HG02852 (cell line): Measurements from ENCODE around the gene DDIT3.
"Not testable (repeated sequence)": the region's sequence is repeated elsewhere in the genome, so short reads cannot be mapped to it uniquely, and the experiment has no call there.

ENCODE experiments used
- ATAC-seq: cut with Tn5 transposase; IDR thresholded peaks from one replicate; pipeline ENCODE4 v1.9.1; 2021; ENCODE audit warnings: mild to moderate bottlenecking, moderate library complexity; ENCODE audit not compliant: unreplicated experiment

The DDIT3 gene

GRCh38 chr12:57520053-57520818, at the start of gene DDIT3:
DDIT3 (minus strand) TSS chr12:57520514; CDS start chr12:57517406, 3,108 bp downstream.
- peak; percentile 64 for ATAC-seq

- ATAC-seq: no peak
Observed at GRCh38 chr12:57569858-57570257, 49.5 kb upstream of the DDIT3 start.

- ATAC-seq: no peak
Observed at GRCh38 chr12:57568838-57569237, 48.5 kb upstream of the DDIT3 start.

GRCh38 chr12:57564178-57564740, 43.9 kb upstream of the DDIT3 start:
- no peak for ATAC-seq

- no peak for ATAC-seq
Observed at GRCh38 chr12:57563358-57563757, 43.0 kb upstream of the DDIT3 start.

- ATAC-seq: not testable (repeated sequence)
Observed at GRCh38 chr12:57561117-57561516, 40.8 kb upstream of the DDIT3 start.

GRCh38 chr12:57560516-57560915, 40.2 kb upstream of the DDIT3 start:
- ATAC-seq: no peak

GRCh38 chr12:57558864-57559263, 38.5 kb upstream of the DDIT3 start:
- ATAC-seq: no peak

GRCh38 chr12:57554897-57555296, 34.6 kb upstream of the DDIT3 start:
- no peak for ATAC-seq

- no peak for ATAC-seq
Observed at GRCh38 chr12:57554453-57554852, 34.1 kb upstream of the DDIT3 start.

GRCh38 chr12:57553343-57554202, 33.3 kb upstream of the DDIT3 start:
- ATAC-seq: no peak

- no peak for ATAC-seq
Observed at GRCh38 chr12:57552835-57553313, 32.6 kb upstream of the DDIT3 start.

- ATAC-seq: no peak
Observed at GRCh38 chr12:57552306-57552651, 32.0 kb upstream of the DDIT3 start.

GRCh38 chr12:57551637-57552305, 31.5 kb upstream of the DDIT3 start:
- no peak for ATAC-seq

- ATAC-seq: no peak
Observed at GRCh38 chr12:57550641-57551549, 30.6 kb upstream of the DDIT3 start.

GRCh38 chr12:57549909-57550640, 29.8 kb upstream of the DDIT3 start, which contains the start of gene KIF5A:
KIF5A (plus strand) TSS chr12:57550044; CDS start chr12:57550272, 228 bp downstream.
- ATAC-seq: no peak

GRCh38 chr12:57549203-57549908, 29.0 kb upstream of the DDIT3 start:
- ATAC-seq: no peak

GRCh38 chr12:57548488-57548887, 28.2 kb upstream of the DDIT3 start:
- ATAC-seq: no peak

GRCh38 chr12:57548013-57548315, 27.6 kb upstream of the DDIT3 start:
- ATAC-seq: no peak
